ENCODE data around the gene ZNF219. TPM values are rescaled to one million over a fixed set of nuclear protein-coding genes. Genes with fewer than 3 reads are reported as not detected.
A peak's percentile ranks its signal among the peaks of the same experiment; 100 is the strongest.

Gene ZNF219
- total RNA-seq (2022) (18.5 and 20.3 TPM in 2 replicates), Bru-seq, nascent RNA (percentile 47 among the genes with signal in this experiment), BruChase-seq, experiment 1, labeled RNA remaining after a 6-hour chase (percentile 50 among the genes with signal in this experiment), BruChase-seq, experiment 2, labeled RNA remaining after a 2-hour chase (percentile 59 among the genes with signal in this experiment)
- long read RNA-seq, partial matches to known transcripts: 5 of 9 reads
- long read RNA-seq, other reads (novel, unspliced or antisense): 3 of 9 reads

GRCh38 chr14:21098076-21098891 is at the start of gene ZNF219:
TSS of gene ZNF219 (minus strand) at chr14:21098655. CDS start at chr14:21093591, 5,064 bp downstream.
- BruUV-seq (replicated peaks): no TSS peak
- peaks cover 28% of the 10 kb centered on the region for H3K36me3 Mint-ChIP-seq (ENCODE audit: insufficient read depth, unreplicated experiment)
- peak within 1 kb of the TSS; percentile 52 for H3K27ac Mint-ChIP-seq (ENCODE audit: unreplicated experiment)
- H3K4me1 Mint-ChIP-seq (ENCODE audit: low read depth, unreplicated experiment): peaks cover 35% of the 10 kb centered on the region
- CTCF ChIA-PET: interaction anchor here (0.6 to 1.1 kb wide), 2 partner anchors 27 to 83 kb away, joined by 3 to 6 read pairs; no protein-coding TSS in a partner anchor
- no peak for TF ChIP-seq CTCF (IDR thresholded peaks at IDR 0.05; ENCODE audit: unreplicated experiment)
- peak; percentile 37 for DNase-seq
- H3K4me3 Mint-ChIP-seq (ENCODE audit: low read depth, unreplicated experiment): peak within 1 kb of the TSS; percentile 71
- no peaks in the 10 kb centered on the region for H3K27me3 Mint-ChIP-seq (ENCODE audit: unreplicated experiment)
- H3K9me3 Mint-ChIP-seq (ENCODE audit: low read depth, unreplicated experiment): no peaks in the 10 kb centered on the region
- intact Hi-C loops (cut with micrococcal nuclease; ENCODE audit: unreplicated experiment): no loop called here

DNA sequence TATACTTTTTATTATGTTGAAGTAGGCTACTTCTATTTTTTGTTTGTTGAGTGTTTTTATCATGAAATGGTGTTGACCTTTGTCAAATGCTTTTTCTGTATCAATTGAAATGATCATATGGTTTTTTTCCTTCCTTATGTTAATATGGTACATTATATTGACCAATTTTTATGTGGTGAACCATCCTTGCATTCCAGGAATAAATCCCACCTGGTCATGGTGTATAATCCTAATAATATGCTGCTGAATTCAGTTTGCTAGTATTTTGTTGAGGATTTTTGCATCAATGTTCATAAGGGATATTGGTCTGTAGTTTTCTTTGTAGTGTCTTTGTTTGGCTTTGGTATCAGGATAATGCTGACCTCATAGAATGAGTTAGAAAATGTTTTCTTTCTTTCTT is 47.0 kb upstream of the ZNF219 start:
- peaks cover 3% of the 10 kb centered on the region for H3K9me3 Mint-ChIP-seq (ENCODE audit: low read depth, unreplicated experiment)
- H3K27me3 Mint-ChIP-seq (ENCODE audit: unreplicated experiment): no peaks in the 10 kb centered on the region
- TF ChIP-seq CTCF (IDR thresholded peaks at IDR 0.05; ENCODE audit: unreplicated experiment): no peak
- H3K36me3 Mint-ChIP-seq (ENCODE audit: insufficient read depth, unreplicated experiment): no peaks in the 10 kb centered on the region
- intact Hi-C loops (cut with micrococcal nuclease; ENCODE audit: unreplicated experiment): no loop called here
- no peaks in the 10 kb centered on the region for H3K4me1 Mint-ChIP-seq (ENCODE audit: low read depth, unreplicated experiment)
- H3K27ac Mint-ChIP-seq (ENCODE audit: unreplicated experiment): no peak overlapping the region
- no peak for DNase-seq
- H3K4me3 Mint-ChIP-seq (ENCODE audit: low read depth, unreplicated experiment): no peak overlapping the region
- CTCF ChIA-PET: no interaction called here
- no TSS peak for BruUV-seq (replicated peaks)

- Mint-ChIP-seq H3K4me1 (ENCODE audit: low read depth, unreplicated experiment) (peaks cover 3% of the 10 kb centered on the region), H3K27me3 (ENCODE audit: unreplicated experiment) (no peaks in the 10 kb centered on the region), H3K4me3 (ENCODE audit: low read depth, unreplicated experiment) (no peak overlapping the region), H3K9me3 (ENCODE audit: low read depth, unreplicated experiment) (peaks cover 3% of the 10 kb centered on the region), H3K36me3 (ENCODE audit: insufficient read depth, unreplicated experiment) (no peaks in the 10 kb centered on the region), H3K27ac (ENCODE audit: unreplicated experiment) (no peak overlapping the region)
- intact Hi-C loops (cut with micrococcal nuclease; ENCODE audit: unreplicated experiment): no loop called here
- CTCF ChIA-PET: no interaction called here
- TF ChIP-seq CTCF (IDR thresholded peaks at IDR 0.05; ENCODE audit: unreplicated experiment): no peak
- BruUV-seq (replicated peaks): no TSS peak
- DNase-seq: no peak
Observed at GRCh38 chr14:21142357-21142756, 43.9 kb upstream of the ZNF219 start.

- CTCF ChIA-PET: interaction anchor here (0.9 to 1.1 kb wide), 2 partner anchors 33 to 64 kb away, joined by 3 read pairs; no protein-coding TSS in a partner anchor
- Mint-ChIP-seq H3K27me3 (ENCODE audit: unreplicated experiment) (peaks cover 17% of the 10 kb centered on the region), H3K4me1 (ENCODE audit: low read depth, unreplicated experiment) (peaks cover 17% of the 10 kb centered on the region), H3K27ac (ENCODE audit: unreplicated experiment) (no peak overlapping the region), H3K36me3 (ENCODE audit: insufficient read depth, unreplicated experiment) (no peaks in the 10 kb centered on the region), H3K4me3 (ENCODE audit: low read depth, unreplicated experiment) (no peak overlapping the region), H3K9me3 (ENCODE audit: low read depth, unreplicated experiment) (peaks cover 3% of the 10 kb centered on the region)
- no peak for DNase-seq
- peak; percentile 47 for TF ChIP-seq CTCF (IDR thresholded peaks at IDR 0.05; ENCODE audit: unreplicated experiment)
- no TSS peak for BruUV-seq (replicated peaks)
- intact Hi-C loops (cut with micrococcal nuclease; ENCODE audit: unreplicated experiment): no loop called here
Observed at GRCh38 chr14:21136024-21136423, 37.6 kb upstream of the ZNF219 start.
